HG02884 (cell line): ENCODE data around the gene SERPIND1.

ENCODE experiments used
- ATAC-seq: cut with Tn5 transposase; IDR thresholded peaks from one replicate; pipeline ENCODE4 v1.9.1; 2021; ENCODE audit warnings: mild to moderate bottlenecking, moderate library complexity; ENCODE audit not compliant: unreplicated experiment

Gene SERPIND1

GRCh38 chr22:20788627-20789344 is 14.9 kb downstream of the SERPIND1 start:
- ATAC-seq = no peak

GRCh38 chr22:20792221-20792965 is 18.5 kb downstream of the SERPIND1 start:
- ATAC-seq = no peak

GRCh38 chr22:20792966-20793728 is 19.2 kb downstream of the SERPIND1 start:
- ATAC-seq = no peak

DNA sequence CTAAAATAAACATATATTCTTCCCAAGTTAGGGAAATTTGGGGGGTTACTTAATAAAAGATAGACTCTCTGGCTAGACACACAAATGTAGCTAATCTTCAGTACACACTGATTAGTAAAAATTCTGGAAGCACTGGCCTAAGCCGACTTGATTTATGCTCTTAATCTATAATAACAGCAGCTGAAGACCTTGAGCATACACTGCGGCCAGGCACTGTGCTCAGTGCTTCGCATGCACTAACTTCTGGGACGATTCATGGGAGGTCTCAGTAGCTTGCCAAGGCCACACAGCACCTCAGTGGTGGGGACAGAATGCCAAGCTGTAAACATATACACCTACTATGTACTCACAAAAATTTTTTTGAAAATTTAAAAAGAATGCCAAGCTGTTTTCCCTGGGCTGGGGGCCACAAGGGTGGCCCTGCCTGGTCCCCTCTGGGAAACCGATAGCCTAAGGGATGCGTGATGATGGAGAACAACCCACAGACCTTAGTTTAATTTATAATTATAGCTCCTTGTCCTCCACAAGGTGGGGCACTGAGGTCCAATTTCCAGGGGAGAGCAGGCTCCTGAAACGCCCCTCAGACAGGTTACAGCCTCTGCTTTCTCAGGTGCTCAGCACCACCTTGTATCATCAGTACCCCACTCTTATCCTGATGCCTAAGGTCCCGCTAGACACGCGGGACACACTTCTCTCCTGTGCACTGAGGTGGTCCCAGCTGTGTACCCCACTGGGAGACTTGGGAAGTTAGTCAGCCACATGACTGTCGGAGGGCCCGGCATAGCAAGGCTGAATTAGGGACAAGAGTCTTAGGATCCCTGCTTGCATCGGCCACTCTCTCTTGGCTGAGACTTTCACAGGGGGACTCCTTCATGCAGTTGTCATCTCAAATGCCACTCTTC is 20.1 kb downstream of the SERPIND1 start:
- no peak for ATAC-seq

- ATAC-seq = no peak
Measured at GRCh38 chr22:20794650-20795413, 20.9 kb downstream of the SERPIND1 start.

DNA sequence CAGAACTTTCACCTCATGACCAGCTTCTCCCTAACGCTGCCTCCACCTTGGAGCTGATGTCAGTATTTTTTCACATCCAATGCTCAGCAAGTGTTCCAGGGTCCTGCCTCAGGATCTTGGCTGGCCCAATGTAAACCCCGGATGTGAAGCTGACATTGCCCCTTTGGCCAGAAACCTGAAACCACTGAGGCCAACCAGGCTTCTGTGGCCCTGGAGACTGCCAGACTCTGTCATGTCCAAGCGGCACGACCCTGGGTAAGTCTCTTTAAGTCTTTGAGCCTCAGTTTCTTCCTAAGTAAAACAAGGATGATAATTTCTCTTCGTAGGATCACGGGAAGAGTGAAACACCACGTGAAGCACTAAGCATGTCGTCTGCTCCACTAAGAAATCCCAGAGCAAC is 22.8 kb downstream of the SERPIND1 start:
- no peak for ATAC-seq

GRCh38 chr22:20798218-20798617 is 24.3 kb downstream of the SERPIND1 start:
- no peak for ATAC-seq

DNA sequence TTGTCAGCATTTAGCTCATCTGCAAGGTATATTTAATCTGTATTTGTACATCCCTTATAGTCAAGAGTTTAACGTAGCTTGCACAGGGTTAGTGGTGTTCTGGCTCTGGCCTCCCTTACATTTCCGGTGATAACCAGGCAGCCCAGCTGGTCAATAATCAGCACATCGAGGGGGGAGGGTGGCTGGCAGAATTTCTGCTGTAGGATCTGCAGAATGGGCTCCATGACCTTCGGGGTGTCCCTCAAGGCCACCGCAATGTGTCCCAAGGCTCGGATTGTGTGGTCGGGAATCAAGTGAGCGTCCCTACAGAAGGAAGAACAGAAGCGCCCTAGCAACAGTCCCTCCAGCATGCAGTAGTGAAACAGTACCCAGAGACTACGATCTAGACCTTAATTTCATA is 25.1 kb downstream of the SERPIND1 start:
- ATAC-seq = no peak

DNA sequence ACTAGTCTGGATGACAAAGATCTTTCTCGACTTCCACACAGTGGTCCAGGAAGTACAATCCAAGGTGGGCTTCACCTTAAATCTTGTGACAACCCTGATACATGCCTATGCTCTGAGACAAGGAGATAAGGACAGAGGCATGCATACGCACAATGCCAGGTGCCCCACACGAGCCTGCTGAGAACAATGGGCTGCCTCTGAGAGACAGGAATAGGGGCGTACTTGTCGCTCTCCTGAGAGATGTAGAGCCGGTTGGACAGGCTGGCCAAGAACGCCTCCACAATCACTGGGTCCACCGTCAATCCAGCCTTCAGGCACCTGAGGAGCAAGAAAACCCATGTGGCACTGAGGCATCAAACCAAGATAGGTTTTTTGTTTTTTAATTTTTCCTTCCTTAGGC is 25.5 kb downstream of the SERPIND1 start:
- ATAC-seq = no peak

DNA sequence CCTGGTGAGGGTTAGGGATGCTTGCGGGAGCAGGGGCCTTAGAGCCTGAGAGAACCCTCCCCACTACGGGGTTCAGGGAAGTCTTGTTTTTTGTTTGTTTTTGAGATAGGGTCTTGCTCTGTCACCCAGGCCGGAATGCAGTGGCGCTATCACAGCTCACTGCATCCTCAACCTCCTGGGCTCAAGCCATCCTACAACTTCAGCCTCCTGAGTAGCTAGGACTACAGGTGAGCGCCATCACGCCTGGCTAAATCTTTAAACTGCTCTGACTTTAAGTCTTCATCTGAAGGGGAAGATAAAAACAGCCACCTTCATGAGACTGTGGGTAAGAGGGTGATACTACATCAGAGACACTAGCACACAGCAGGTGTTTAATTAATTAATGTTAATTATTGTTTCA is 28.5 kb downstream of the SERPIND1 start:
- no peak for ATAC-seq

- no peak for ATAC-seq
Measured at GRCh38 chr22:20802922-20803553, 29.1 kb downstream of the SERPIND1 start.

DNA sequence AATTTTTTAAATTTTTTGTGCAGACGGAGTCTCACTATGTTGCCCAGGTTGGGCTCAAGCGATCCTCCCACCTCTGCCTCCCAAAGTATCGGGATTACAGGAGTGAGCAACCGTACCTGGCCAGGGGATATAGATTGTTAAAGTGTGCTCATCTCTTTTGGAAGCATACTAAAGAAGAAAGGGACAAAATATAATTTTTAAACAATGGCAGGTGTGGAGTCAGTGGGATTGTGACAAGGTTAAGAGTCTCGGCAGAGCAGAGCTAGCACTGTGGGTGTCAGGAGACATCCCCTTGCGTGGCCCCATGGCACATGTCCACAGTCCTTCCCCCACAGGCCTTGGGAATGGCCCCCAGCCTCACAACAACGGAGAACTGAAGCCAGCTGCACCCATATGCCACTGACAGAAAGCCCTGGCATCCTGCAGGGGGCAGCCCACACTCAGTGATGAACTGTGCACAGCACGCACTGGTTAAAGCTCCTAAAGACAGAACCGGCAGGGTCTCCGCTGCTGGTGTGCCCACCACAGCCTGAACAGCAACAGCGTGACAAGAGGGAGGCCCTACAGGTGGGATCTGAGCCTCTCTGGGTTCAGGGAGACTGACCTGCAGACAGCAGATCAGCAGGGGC is 29.9 kb downstream of the SERPIND1 start:
- ATAC-seq = no peak

DNA sequence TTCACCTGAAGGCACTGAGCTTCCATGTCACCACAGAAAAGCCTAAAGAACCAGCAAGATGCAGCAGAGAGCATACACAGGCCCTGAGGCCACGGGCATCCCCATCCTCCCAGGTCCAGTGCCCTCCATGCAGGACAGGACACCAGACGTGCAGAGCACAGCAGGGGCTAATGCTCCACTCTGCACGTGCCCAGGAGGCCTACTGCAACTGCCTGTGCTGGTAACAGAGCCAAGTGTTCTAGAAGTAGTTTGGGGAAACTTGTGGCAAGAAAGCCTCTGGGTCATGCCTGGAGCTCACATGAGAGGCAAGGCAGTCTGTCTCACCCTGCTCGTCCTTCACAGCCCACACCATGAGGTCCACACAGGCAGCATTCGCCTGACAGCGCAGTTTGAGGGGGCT is 30.7 kb downstream of the SERPIND1 start:
- ATAC-seq = no peak

DNA sequence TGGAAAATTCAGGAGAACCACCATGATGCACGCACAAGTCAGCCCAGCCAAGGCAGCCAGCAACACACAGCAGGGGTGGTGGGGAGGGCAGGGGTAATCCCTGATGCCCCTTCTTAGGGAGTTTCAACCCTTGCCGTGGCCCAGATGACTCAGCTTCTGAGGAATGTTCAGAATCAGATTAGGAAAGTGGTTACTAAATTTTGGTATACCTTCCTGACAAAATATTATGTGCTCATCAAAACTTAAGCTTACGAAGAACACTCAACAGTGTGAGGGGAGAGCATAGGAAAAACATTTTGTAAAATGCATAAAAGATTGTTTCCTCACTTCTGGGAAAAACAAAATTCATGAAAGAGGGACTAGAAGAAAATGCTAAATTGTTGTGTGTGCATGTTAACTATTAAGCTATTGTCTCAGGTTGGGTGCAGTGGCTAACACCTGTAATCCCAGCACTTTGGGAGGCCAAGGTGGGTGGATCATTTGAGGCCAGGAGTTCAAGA is 32.1 kb downstream of the SERPIND1 start:
- no peak for ATAC-seq

DNA sequence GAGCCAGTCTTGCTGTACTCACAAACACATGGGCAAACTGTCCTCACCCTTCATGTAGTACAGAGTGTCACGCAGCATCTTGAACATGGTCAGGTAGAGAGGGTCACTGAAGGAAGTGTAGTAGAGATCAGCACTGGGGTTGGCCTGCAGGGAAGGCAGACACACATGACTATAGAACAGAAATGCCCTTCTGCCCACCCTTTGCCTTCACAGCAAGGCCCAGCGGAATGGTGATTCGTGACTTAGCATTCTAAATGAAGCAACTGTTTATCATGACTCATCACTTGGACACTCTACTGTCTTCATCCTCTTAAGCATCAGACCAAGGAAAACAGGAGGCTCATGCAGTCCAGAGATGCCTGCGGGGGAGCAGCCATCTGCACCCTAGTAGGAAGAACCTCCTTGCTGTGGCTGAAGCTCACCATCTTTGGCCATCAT is 33.4 kb downstream of the SERPIND1 start:
- ATAC-seq = no peak

GRCh38 chr22:20808844-20809243 is 34.9 kb downstream of the SERPIND1 start:
- no peak for ATAC-seq

DNA sequence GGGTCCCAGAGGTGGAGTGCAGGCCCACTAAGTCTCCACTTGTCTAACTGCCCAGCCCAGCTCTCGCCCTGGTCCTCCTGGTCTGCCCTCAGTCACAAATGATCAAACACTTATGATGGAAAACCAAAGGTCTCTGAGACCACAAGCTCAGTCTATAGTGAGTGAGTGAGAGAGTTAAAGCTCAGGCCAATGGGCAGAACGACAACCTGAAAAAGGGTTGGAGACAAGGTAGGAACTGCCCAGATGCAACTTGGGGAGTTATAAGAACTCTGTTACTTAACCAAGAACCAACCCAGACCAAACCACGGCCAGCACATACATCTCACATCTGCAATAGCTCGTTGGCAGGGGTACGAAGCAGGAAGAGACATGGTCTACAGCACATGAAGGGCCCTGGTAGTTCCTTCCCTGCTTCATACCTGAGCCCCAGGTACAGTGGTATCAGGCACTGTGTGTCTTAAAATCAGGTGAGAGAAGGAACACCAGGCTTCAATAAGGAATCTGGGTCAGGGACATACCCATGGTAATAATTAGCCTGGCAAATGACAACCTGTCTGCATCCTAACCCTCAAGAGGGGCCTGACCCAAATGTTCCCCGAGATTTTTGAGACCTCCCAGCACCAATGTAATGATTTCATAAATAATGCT is 35.7 kb downstream of the SERPIND1 start:
- ATAC-seq = no peak

- no peak for ATAC-seq
Measured at GRCh38 chr22:20810645-20811044, 36.7 kb downstream of the SERPIND1 start.
